ENCODE measurements around the gene GDF7. TPM values are rescaled to one million over a fixed set of nuclear protein-coding genes. Genes with fewer than 3 reads are reported as not detected.
A peak's percentile ranks its signal among the peaks of the same experiment; 100 is the strongest.

GDF7 gene
- total RNA-seq, 3 donors from 2014 or later = under 0.01 to 0.15 (median under 0.01) TPM

GRCh38 chr2:20660506-20661420 lies 6.2 kb upstream of the GDF7 start:
- H3K9me3 ChIP-seq = no peaks in the 10 kb centered on the region
- intact Hi-C loops (cut with DNase I; ENCODE audit: low total_unique reads) = loop anchor here (10.0 kb wide), 1 partner anchor 304 kb away; no protein-coding TSS in a partner anchor
- H3K36me3 ChIP-seq = no peaks in the 10 kb centered on the region
- DNase-seq (ENCODE audit: low spot score in 2 of 2) = no peak
- TF ChIP-seq POLR2A (IDR thresholded peaks at IDR 0.05) (no peak), CTCF (IDR thresholded peaks at IDR 0.05) (no peak), POLR2AphosphoS5 (IDR thresholded peaks at IDR 0.05) (no peak)
- H3K27ac ChIP-seq = no peak overlapping the region
- no peak overlapping the region for H3K4me3 ChIP-seq
- H3K4me1 ChIP-seq = no peaks in the 10 kb centered on the region
- H3K27me3 ChIP-seq = peaks cover 0 to 38% of the 10 kb centered on the region in 2 donors

GRCh38 chr2:20661421-20662307 lies 5.3 kb upstream of the GDF7 start:
- H3K27ac ChIP-seq = no peak overlapping the region
- peak; percentile 65 to 91 (median 89) for TF ChIP-seq CTCF (IDR thresholded peaks at IDR 0.05)
- no peak for TF ChIP-seq POLR2AphosphoS5 (IDR thresholded peaks at IDR 0.05)
- H3K9me3 ChIP-seq = no peaks in the 10 kb centered on the region
- H3K4me1 ChIP-seq = peaks cover 0 to 5% of the 10 kb centered on the region in 2 donors
- H3K27me3 ChIP-seq = peaks cover 0 to 47% of the 10 kb centered on the region in 2 donors
- intact Hi-C loops (cut with DNase I; ENCODE audit: low total_unique reads) = loop anchor here (10.0 kb wide), 1 partner anchor 303 kb away; no protein-coding TSS in a partner anchor
- H3K36me3 ChIP-seq = no peaks in the 10 kb centered on the region
- DNase-seq (ENCODE audit: low spot score in 2 of 2) = peak in 1 of 2 donors; percentile 51
- no peak overlapping the region for H3K4me3 ChIP-seq

GRCh38 chr2:20662308-20662937 lies 4.5 kb upstream of the GDF7 start:
- Histone ChIP-seq H3K9me3 (no peaks in the 10 kb centered on the region), H3K27ac (no peak overlapping the region), H3K27me3 (peaks cover 0 to 51% of the 10 kb centered on the region in 2 donors), H3K36me3 (no peaks in the 10 kb centered on the region), H3K4me3 (no peak overlapping the region), H3K4me1 (peaks cover 0 to 7% of the 10 kb centered on the region in 2 donors)
- intact Hi-C loops (cut with DNase I; ENCODE audit: low total_unique reads) = loop anchor here (10.0 kb wide), 1 partner anchor 302 kb away; no protein-coding TSS in a partner anchor
- no peak for DNase-seq (ENCODE audit: low spot score in 2 of 2)
- TF ChIP-seq CTCF (IDR thresholded peaks at IDR 0.05) = no peak

GRCh38 chr2:20663196-20664070 lies 3.5 kb upstream of the GDF7 start:
- Histone ChIP-seq H3K9me3 (no peaks in the 10 kb centered on the region), H3K4me3 (no peak overlapping the region), H3K27ac (no peak overlapping the region), H3K4me1 (peaks cover 0 to 7% of the 10 kb centered on the region in 2 donors), H3K36me3 (no peaks in the 10 kb centered on the region), H3K27me3 (peaks cover 0 to 61% of the 10 kb centered on the region in 2 donors)
- TF ChIP-seq POLR2AphosphoS5 (IDR thresholded peaks at IDR 0.05) (no peak), CTCF (IDR thresholded peaks at IDR 0.05) (no peak), POLR2A (IDR thresholded peaks at IDR 0.05) (no peak)
- intact Hi-C loops (cut with DNase I; ENCODE audit: low total_unique reads) = loop anchor here (10.0 kb wide), 1 partner anchor 301 kb away; no protein-coding TSS in a partner anchor
- no peak for DNase-seq (ENCODE audit: low spot score in 2 of 2)
